ENCODE data around the gene UGCG.
"Not testable (repeated sequence)": the region's sequence is repeated elsewhere in the genome, so short reads cannot be mapped to it uniquely, and the experiment has no call there.

The UGCG gene

DNA sequence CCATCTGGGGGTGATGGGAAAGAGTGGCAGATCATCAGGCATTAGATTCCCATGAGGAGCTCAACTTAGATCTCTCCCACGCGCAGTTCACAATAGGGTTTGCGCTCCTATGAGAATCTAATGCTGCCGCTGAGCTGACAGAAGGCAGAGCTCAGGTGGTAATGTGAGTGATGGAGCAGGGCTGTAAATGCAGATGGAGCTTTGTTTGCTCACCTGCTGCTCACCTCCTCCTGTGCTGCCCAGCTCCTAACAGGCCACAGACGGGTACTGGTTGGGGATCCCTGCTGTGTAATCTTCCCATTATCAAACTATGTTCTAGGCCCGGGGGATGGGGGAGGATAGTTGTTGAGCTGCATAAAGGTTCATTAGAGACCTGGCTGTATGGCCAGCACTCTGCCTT, 58.4 kb downstream of the UGCG start:
- no peak for DNase-seq (ENCODE audit: low read depth in 2 of 2)

DNA sequence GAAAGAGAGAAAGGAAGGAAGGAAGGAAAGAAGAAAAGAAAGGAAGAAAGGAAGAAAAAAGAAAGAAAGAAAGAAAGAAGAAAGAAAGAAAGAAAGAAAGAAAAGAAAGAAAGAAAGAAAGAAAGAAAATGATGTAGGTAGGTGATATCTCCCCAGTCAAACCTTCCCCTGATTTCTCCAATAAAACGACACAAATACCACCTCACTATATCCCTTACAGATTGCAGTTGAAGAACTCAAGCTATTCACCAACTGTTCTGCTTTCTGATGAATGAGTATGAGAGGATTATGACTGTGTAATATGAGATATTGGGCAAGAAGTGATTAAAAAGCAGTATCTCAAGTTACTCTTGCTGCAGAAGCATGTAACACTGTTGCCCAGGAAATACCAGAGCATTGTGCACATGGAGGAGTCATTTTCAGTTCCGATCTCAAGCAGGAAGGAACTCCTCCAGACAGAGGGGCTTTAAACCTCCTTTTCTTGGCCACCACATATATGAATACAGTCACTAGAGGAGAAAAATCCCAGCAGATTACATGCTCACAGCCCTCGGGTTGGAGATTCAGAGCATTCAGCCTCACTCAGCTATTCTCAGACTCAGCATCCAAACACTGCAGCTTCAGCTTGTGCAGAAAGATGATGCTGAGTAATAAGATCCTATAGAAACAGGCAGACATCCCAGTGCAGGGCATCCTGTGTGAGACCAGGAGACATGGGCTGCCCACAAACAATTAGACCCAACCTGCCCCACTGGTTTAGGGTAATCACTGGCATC, 61.4 kb downstream of the UGCG start:
- no peak for DNase-seq (ENCODE audit: low read depth in 2 of 2)

DNA sequence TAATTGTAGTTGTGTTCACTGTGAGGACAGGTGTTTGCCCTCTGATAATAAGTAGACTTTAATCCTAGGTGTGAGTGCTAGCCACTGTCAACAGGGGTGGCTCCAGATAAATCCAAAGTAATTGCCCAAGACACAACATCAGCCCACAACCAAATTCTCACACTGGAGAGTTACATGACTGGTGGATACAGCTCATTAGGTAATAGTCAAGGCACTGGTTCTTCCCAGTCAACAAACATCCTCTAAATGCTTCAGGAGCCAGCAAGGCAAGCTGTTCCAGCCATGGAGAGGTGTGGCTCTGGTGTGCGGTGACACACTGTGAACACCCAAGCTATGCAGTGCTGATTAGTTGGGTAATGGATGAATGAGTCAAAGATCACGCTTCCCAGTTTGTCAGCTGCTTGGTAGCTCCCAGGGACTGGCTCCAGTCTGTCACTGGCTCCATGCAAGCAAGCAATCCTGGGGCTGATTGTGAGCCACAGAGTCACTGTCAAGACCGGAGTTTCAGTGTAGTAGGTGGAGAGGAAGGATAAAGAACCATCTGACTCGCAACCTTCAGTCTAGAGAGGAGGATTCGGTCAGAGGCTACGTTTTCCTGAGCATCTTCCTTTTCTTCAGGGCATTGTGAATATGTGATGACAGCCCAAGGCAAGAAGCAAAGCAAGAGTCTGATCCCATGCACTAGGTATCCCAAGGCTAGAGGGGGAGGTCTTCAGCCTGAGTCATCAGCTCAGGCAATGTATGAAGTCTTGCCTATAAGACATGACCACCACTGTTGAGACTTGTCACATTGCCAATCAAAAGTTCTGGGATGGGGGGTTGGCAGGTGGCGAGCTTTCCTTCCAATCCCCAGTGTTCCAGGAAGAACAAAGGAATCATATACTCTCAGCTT, 63.1 kb downstream of the UGCG start:
- no peak for DNase-seq (ENCODE audit: low read depth in 2 of 2)

DNA sequence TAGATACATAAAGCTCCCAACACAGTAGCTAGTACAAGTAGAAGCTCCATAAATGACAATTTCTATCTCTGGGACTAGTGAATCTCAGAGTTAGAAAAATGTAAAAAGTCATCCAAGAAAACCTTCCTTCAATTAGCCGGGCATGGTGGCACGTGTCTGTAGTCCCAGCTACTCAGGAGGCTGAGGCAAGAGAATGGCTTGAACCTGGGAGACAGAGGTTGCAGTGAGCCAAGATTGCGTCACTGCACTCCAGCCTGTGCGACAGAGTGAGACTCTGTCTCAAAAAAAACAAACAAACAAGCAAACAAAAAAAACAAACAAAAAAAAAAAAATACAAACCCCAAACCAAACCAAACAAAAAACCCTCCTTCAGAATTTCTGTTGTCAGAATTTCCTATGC, 63.9 kb downstream of the UGCG start:
- not testable (repeated sequence) for DNase-seq (ENCODE audit: low read depth in 2 of 2)

DNA sequence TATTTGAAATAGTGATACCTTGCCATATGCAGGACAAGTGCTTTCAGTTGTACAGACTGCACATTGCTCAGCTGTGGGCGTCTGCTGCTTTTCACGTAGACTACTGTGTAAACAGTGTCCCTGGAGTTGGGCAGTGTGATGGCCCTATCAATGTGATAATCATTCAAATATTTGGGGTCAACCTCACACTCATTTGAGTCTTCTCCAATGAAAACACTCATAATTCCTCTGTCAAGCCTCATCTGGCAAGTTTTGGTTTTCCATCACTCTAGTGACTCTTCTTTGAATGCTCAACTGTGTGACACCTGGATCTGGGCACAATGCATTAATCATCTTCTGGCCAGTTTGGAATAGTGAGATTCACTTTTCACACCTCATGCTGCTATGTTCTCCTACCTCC, 64.4 kb downstream of the UGCG start:
- DNase-seq (ENCODE audit: low read depth in 2 of 2), result no peak

DNA sequence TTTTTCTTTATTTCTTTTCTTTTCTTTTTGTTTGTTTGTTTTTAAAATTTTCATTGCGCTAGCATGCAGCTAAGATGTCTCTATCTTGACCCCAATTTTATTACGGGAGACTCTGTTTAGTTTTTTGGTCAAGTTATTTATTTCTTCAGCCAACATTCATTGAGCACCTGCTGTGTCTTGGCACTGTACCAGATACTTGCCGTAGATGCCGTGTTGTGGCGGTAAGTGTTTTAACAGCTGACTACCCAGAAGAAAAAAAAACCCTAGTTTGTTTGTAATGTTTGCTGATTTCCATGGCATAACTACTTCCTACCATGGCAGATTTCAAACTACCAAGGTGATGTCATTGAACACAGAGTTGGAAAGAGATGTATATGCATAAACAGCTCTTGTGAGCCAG, 65.0 kb downstream of the UGCG start:
- DNase-seq (ENCODE audit: low read depth in 2 of 2), result no peak

DNA sequence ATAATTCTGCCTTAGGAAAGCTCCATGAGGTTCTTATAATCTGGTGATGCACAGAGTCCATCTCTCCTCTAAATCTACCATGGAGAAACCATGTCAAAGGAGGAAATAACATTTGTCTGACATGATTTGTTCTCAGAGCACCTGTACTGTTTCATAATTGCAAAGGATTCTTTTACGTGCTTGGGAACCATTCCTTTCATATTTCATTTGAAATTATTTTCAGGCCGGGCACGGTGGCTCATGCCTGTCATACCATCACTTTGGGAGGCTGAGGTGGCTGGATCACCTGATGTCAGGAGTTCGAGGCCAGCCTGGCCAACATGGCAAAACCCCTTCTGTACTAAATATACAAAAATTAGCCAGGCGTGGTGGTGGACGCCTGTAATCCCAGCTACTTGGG, 65.4 kb downstream of the UGCG start:
- DNase-seq (ENCODE audit: low read depth in 2 of 2), result no peak

DNA sequence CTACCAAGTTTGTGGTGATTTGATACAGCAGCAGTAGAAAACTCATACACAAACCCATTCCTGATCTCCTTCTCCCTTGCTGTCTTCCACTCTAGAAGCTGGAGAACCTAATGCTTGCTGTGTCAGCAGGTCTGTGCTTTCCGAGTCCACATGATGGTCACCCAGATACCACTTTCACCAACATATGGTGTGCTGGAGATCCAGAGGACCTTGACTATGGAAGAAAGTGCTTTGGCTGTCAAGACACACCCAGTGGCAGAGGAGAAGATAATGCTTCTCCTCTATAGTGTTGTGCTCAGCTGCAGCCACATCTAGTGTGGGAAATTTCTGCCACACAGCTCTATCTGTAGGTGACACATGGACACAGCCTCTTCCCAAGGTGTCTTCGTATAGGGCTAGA, 67.4 kb downstream of the UGCG start:
- DNase-seq (ENCODE audit: low read depth in 2 of 2), result no peak

DNA sequence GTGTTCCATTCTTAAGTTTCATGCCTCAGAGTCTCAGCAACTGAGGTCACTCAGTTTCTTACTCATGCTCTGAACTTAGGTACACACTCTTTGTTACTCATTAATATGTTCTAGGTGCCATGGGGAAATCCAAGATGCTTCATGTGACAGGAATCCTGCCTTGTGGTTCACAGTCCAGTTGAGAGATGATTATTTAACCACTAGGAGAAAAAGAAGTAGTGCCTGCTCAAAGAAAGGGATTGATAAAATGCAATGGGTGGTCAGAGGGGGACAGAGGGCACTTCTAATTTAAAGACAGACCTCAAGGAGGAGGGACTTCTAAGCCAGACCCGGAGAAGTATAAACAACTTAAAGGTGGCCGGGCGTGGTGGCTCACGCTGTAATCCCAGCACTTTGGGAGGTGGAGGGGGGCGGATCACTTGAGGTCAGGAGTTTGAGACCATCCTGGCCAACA, 69.0 kb downstream of the UGCG start:
- DNase-seq (ENCODE audit: low read depth in 2 of 2), result no peak

DNA sequence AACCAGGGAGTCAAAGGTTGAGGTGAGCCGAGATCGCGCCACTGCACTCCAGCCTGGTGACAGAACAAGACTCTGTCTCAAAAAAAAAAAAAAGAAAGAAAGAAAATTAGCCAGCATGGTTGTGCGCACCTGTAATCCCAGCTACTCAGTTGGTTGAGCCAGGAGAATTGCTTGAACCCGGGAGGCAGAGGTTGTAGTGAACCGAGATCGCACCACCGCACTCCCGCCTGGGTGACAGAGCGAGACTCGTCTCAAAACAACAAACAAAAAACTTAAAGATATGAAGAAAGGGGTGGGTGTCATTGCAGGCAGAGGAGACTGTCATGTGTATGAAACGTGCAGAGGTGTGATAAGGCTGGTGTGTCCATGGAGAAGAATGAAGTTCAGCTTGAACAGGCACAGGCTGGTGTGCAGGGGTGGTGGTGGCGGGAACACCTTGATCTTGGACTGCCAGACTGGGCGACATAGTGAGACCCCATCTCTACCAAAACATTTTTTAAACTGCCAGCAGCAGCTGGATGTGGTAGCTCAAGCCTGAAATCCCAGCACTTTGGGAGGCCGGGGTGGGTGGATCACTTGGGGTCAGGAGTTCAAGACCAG, 69.6 kb downstream of the UGCG start:
- no peak for DNase-seq (ENCODE audit: low read depth in 2 of 2)

DNA sequence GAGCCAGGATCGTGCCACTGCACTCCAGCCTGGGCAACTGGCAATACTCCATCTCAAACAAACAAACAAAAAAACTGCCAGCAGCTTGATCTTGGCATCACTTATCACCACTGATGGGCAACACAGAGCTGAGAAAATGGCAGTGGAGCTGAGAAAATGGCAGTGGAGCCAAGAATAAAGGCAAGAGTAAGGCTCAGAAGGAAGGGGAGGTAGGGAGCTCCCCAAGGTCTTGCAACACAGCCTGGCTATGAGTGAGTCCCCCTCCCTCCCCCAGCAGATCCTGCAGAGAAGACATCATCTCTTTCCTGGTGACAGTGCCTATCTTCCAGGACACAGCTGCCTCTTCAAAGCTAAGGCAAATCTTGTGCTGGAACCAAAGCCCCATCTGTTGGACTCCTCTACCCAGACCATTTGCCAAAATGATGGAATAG, 70.3 kb downstream of the UGCG start:
- no peak for DNase-seq (ENCODE audit: low read depth in 2 of 2)

DNA sequence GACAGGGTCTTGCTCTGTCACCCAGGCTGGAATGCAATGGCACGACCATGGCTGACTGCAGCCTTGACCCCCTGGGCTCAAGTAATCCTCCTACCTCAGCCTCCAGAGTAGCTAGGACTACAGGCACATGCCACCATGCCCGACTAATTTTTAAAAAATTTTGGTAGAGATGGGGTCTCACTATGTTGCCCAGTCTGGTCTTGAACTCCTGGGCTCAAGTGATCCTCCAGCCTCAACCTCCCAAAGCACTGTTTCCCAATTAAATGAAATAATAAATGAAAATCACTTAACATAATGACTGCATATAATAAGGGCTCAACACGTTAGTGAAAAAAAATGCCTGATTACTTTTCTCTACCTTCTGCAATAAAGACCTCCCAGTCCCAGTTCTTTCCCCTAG, 71.0 kb downstream of the UGCG start:
- no peak for DNase-seq (ENCODE audit: low read depth in 2 of 2)

DNA sequence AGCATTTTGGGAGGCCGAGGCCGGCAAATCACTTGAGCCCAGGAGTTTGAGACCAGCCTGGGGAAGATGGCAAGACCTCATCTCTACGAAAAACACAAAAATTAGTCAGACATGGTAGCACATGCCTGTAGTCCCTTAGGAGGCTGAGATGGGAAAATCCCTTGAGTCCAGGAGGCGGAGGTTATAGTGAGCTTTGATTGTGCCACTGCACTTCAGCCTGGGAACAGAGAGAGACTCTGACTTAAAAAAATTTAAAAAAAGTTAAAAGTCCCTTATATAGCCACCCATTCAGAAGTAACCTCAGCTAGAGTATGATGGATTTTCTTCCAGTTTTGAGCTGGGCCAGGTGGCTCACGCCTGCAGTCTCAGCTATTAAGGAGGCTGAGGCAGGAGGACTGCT, 72.4 kb downstream of the UGCG start:
- no peak for DNase-seq (ENCODE audit: low read depth in 2 of 2)

DNA sequence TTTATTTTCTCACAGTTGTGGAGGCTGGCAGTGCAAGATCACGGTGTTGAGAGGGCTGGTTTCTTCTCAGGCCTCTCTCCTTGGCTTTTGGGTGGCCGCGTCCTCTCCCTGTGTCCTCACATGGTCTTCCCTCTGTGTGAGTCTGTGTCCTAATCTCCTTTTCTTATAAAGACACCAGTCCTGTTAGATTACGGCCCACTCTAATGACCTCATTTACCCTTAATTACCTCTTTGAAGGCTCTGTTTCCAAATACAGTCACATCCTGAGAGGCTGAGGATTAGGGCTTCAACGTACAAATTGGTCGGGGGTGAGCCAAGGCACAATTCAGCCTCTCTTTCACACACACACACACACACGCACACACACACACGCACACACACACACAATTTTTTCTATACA, 73.0 kb downstream of the UGCG start:
- DNase-seq (ENCODE audit: low read depth in 2 of 2), result no peak

DNA sequence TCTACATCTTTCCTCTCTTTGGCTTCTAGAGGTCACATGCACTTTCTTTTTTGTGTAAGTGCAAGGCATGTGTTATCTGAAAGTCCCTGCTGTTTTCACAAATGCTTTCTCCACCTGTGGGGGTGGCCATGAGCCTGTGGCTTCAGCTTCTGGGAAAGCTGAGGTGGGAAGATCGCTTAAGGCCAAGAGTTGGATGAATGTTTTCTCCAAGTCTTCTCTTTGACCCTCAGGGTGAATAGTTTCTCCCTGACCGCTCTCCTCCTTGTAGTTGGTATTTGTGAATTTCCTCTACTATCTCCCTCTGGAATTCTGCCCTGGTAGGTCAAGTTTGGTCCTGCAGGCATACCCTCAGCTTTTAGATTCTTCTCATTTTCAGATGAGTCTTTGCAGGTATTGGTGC, 74.2 kb downstream of the UGCG start:
- DNase-seq (ENCODE audit: low read depth in 2 of 2), result no peak

DNA sequence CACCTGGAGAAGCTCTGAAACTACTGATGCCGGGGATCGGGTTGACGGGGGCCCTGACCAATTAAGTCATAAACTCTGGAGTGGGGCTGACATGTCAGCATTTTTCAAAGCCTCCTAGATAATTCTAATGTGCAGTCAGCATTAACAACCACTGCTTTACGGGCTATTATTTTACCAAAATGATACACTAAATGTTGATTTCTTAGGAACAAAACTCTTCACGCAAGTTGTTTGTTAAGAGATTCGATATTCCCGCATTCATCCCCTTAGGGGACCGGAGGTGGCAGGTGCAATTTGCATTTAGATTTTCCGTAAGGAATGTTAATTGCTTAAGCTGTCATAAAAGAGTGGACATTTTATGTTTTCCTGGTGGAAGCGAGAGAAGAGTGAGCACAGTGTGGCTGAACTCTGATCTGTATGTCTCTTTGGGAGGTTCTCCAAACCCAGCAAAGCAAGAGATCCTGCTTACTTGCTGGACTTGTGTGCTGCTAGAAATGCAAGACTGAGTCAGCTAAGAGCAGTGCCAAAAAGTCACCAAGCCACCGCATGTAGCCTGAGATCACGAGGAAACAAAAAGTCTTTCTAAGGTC, 77.6 kb downstream of the UGCG start:
- no peak for DNase-seq (ENCODE audit: low read depth in 2 of 2)

DNA sequence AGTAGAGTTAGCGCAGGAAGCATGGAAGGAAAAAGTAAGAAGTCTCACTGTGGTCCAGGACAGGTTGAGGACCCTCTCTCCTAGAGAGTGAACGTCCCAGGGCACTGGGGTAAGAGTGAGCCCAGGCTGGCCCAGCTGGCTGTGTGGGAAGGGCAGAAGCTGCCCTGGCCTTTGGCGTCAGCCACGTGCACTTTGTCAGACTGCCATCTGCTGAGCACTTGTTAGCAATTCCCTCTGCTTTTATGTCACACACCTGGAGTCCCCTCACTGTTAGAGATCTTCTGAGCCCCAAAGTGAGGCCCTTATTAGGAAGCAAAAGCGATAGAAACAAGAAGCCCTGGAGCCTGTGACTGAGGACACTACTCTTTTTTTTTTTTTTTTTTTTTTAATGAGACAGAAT, 79.1 kb downstream of the UGCG start:
- DNase-seq (ENCODE audit: low read depth in 2 of 2), result peak in 1 of 2 donors; percentile 8

DNA sequence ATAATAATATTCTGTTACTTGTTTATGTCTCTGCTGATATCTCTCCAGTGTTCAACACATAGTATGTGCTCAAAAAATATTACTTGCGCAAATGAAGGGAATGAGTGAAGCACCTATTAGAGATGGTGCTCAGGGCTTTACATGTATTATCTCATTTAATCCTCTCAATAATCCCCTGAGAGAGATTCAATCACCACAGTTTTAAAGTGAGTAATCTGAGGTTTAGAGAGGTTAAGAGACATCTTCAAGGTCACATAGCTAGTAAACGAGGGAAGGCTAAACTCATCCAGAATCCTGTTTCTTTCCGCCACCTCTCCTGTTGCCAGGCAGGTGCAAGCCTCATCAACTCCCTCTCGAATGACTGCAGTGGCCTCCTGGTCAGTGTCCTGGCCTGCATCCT, 82.0 kb downstream of the UGCG start:
- no peak for DNase-seq (ENCODE audit: low read depth in 2 of 2)

DNA sequence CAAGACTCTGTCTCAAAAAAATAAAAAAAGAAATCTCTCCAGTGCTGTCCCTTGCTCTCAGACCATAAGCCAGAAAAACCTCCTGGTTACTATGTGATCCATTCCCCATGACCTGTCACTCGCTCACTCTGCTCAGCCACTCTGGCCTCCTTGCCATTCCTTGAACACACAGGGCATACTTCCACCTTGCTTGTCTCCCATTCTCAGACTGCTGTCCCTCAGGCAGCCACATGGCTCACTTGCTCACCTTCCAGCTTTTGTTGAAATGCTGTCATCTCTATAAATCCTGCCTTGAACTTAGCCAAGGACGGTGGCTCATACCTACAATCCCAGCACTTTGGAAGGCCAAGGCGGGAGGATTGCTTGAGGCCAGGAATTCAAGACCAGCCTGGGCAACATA, 82.9 kb downstream of the UGCG start:
- DNase-seq (ENCODE audit: low read depth in 2 of 2), result no peak

DNA sequence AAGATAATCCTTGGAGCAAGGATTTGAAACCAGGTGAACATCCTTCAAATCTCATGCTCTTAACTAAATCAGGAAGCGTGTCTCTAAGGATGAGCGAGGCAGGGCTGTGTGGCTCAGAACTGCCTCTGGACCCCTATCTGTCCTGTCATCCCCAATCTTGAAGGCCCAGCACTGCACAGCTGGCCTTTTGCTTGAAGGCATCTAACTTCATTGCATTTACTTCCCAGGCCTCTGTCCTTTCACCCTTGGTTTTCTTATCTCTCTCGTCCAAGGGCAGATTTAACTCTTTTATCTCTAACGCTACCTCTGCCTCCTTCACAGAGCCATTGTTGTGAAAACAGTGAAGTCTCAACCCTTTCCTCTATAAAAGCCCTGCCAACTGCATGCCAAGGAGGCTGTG, 83.8 kb downstream of the UGCG start:
- DNase-seq (ENCODE audit: low read depth in 2 of 2), result no peak

DNA sequence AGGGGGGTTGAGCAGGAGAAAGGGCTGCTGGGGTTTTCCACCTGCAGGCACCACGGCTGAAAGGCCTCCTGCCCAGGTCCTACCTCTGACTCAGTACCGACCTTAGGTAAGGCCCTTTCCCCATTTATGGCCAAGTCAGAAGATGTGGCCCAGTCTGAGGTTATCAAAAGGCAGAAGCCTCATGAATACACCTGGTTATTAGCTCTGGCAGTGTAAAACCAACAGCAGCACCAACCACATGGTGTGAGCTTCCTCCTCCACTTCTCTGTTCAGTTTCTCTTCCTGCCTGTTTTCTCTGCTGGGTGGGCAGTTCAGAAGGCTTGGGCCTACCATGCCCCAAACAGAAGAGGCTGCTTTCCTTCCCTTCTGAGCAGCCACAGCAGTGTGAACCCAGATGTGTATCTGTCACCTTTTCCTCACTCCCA, 86.9 kb downstream of the UGCG start:
- no peak for DNase-seq (ENCODE audit: low read depth in 2 of 2)

DNA sequence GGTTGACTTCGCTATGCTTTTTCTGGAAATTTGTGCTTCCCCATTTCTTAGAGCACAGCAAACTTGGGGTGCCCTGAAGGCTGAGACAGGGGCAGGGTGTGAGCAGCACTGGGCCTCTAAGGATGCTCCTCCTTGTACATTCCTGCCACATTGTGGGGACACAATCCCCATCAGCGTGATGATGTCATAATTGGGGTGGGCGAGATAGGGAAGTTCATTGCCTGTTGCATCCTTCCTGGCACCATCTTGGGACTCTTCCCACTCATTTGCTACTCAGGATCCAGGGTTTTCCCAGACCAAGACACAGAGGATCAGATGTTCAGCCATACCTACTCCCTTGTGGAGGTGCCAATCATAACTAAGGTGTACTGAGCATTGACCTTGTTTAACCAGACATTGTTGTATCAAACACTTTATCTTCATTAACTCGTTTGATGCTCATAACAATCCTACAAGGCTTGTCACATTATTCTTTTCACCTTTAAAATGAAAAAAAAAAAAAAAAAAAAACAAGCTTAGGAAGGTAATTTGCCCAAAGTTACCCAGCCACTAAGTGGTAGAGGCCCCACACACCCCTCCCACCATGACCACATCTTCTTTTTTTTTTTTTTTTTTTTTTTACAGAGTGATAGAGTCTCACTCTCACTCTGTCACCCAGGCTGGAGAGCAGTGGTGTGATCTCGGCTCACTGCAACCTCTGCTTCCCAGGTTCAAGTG, 87.6 kb downstream of the UGCG start:
- no peak for DNase-seq (ENCODE audit: low read depth in 2 of 2)

Data from stimulated activated CD8-positive, alpha-beta memory T cell treated with anti-CD3 and anti-CD28 coated beads, Interleukin-7, amount 100 ng/mL, for 4 hours (primary cell).